Mesenchymal stem cell (in vitro differentiated cells and primary cell): Measurements from ENCODE around the gene CPLX3. TPM values are rescaled to one million over a fixed set of nuclear protein-coding genes. Genes with fewer than 3 reads are reported as not detected.
A peak's percentile ranks its signal among the peaks of the same experiment; 100 is the strongest.

ENCODE experiments used
- DNase-seq: peaks from one replicate; pipeline ENCODE4 v3.0.0-alpha.2; 2013
- H2AFZ ChIP-seq: one replicate; pipeline ENCODE4 v1.6.1; 2013; ENCODE audit warnings: low read depth, mild to moderate bottlenecking, control low read depth, inconsistent platforms, low read length, moderate library complexity
- H2AK5ac ChIP-seq: 2 replicates; pipeline ENCODE4 v1.6.1; 2013; ENCODE audit warnings: low read length, moderate library complexity, mild to moderate bottlenecking, inconsistent platforms; ENCODE audit not compliant: severe bottlenecking
- H2BK120ac ChIP-seq: one replicate; pipeline ENCODE4 v1.6.1; 2013; ENCODE audit warnings: low read depth, mild to moderate bottlenecking, inconsistent platforms, low read length, moderate library complexity
- H2BK12ac ChIP-seq, 2 experiments: one replicate each; pipeline ENCODE4 v1.6.1; 2013; ENCODE audit warnings: inconsistent platforms in 2 of 2, low read length in 2 of 2, mild to moderate bottlenecking in 2 of 2, moderate library complexity in 2 of 2, control low read depth in 1 of 2
- H2BK15ac ChIP-seq: one replicate; pipeline ENCODE4 v1.6.1; 2013; ENCODE audit warnings: mild to moderate bottlenecking, low read depth, inconsistent platforms; ENCODE audit not compliant: poor library complexity, severe bottlenecking
- H2BK5ac ChIP-seq: 2 replicates; pipeline ENCODE4 v1.6.1; 2013; ENCODE audit warnings: low read depth, mild to moderate bottlenecking, low read length, control low read depth, inconsistent platforms; ENCODE audit not compliant: poor library complexity, severe bottlenecking
- H3K14ac ChIP-seq, 2 experiments: one replicate each; pipeline ENCODE4 v1.6.1; 2013; ENCODE audit warnings: inconsistent platforms in 2 of 2, low read length in 2 of 2, control low read depth in 1 of 2, mild to moderate bottlenecking in 1 of 2, moderate library complexity in 1 of 2
- H3K18ac ChIP-seq, 2 experiments: one replicate each; pipeline ENCODE4 v1.6.1; 2013; ENCODE audit warnings: inconsistent platforms in 2 of 2, low read length in 2 of 2, control low read depth in 1 of 2, low read depth in 1 of 2, mild to moderate bottlenecking in 1 of 2
- H3K23ac ChIP-seq, 2 experiments: one replicate each; pipeline ENCODE4 v1.6.1; 2013; ENCODE audit warnings: inconsistent platforms in 2 of 2, low read length in 2 of 2, mild to moderate bottlenecking in 2 of 2, moderate library complexity in 2 of 2, control low read depth in 1 of 2
- H3K27ac ChIP-seq: 2 replicates; pipeline ENCODE4 v1.5.1; 2013; ENCODE audit warnings: mild to moderate bottlenecking, moderate library complexity, low read length, control low read depth, inconsistent platforms; ENCODE audit not compliant: poor library complexity, severe bottlenecking
- H3K27me3 ChIP-seq, 2 experiments: 2 replicates each; pipeline versions ENCODE4 v1.6.1 to v1.7.0; 2013; ENCODE audit warnings: low read length in 2 of 2, mild to moderate bottlenecking in 2 of 2, moderate library complexity in 2 of 2, control low read depth in 1 of 2, inconsistent platforms in 1 of 2; ENCODE audit not compliant: control insufficient read depth in 1 of 2, insufficient read depth in 1 of 2
- H3K36me3 ChIP-seq, 2 experiments: 2 replicates each; pipeline versions ENCODE4 v1.6.1 to v1.7.0; 2013; ENCODE audit warnings: low read length in 2 of 2, control low read depth in 1 of 2, inconsistent platforms in 1 of 2, low read depth in 1 of 2, mild to moderate bottlenecking in 1 of 2; ENCODE audit not compliant: insufficient read depth in 2 of 2, control insufficient read depth in 1 of 2
- H3K4ac ChIP-seq, 2 experiments: one replicate each; pipeline ENCODE4 v1.6.1; 2013; ENCODE audit warnings: inconsistent platforms in 2 of 2, low read length in 2 of 2, mild to moderate bottlenecking in 2 of 2, moderate library complexity in 2 of 2, control low read depth in 1 of 2, low read depth in 1 of 2
- H3K4me1 ChIP-seq: 2 replicates; pipeline ENCODE4 v1.6.1; 2013; ENCODE audit warnings: low read depth, low read length, control low read depth; ENCODE audit not compliant: control insufficient read depth, insufficient read depth
- H3K4me2 ChIP-seq: 2 replicates; pipeline ENCODE4 v1.6.1; 2013; ENCODE audit warnings: low read length, mild to moderate bottlenecking, inconsistent platforms; ENCODE audit not compliant: poor library complexity, severe bottlenecking
- H3K4me3 ChIP-seq, 2 experiments: 2 replicates each; pipeline versions ENCODE4 v1.5.1 to v1.7.0; 2013; ENCODE audit warnings: low read length in 2 of 2, mild to moderate bottlenecking in 2 of 2, control low read depth in 1 of 2, low read depth in 1 of 2; ENCODE audit not compliant: insufficient read depth in 1 of 2
- H3K79me1 ChIP-seq: replicated peaks from 2 replicates; pipeline ENCODE4 v1.6.1; 2013; ENCODE audit warnings: mild to moderate bottlenecking, control low read depth, low read length, inconsistent platforms; ENCODE audit not compliant: poor library complexity, severe bottlenecking
- H3K9ac ChIP-seq: 2 replicates; pipeline ENCODE4 v1.7.0; 2013; ENCODE audit warnings: mild to moderate bottlenecking, low read length, moderate library complexity
- H3K9me3 ChIP-seq: 2 replicates; pipeline ENCODE4 v1.7.0; 2013; ENCODE audit warnings: mild to moderate bottlenecking, low read length; ENCODE audit not compliant: control insufficient read depth
- H4K8ac ChIP-seq: one replicate; pipeline ENCODE4 v1.6.1; 2013; ENCODE audit warnings: inconsistent platforms, mild to moderate bottlenecking, low read length, moderate library complexity
- H4K91ac ChIP-seq: one replicate; pipeline ENCODE4 v1.6.1; 2013; ENCODE audit warnings: mild to moderate bottlenecking, low read length, inconsistent platforms
- WGBS: methylation state at CpG from one replicate; pipeline ENCODE4 v1.1.7; 2013; ENCODE audit warnings: mixed read lengths; 5-methylcytosine and 5-hydroxymethylcytosine counted together
- polyA plus RNA-seq, 2 experiments: library from polyadenylated mRNA; stranded (reverse); fragments of 200-250 nt; gene quantifications; one replicate each; pipeline ENCODE4 v1.2.3, GENCODE V29; 2013

Gene CPLX3
- polyA plus RNA-seq (2013, experiment 1 of 2) = not detected
- polyA plus RNA-seq (2013, experiment 2 of 2) = not detected

DNA sequence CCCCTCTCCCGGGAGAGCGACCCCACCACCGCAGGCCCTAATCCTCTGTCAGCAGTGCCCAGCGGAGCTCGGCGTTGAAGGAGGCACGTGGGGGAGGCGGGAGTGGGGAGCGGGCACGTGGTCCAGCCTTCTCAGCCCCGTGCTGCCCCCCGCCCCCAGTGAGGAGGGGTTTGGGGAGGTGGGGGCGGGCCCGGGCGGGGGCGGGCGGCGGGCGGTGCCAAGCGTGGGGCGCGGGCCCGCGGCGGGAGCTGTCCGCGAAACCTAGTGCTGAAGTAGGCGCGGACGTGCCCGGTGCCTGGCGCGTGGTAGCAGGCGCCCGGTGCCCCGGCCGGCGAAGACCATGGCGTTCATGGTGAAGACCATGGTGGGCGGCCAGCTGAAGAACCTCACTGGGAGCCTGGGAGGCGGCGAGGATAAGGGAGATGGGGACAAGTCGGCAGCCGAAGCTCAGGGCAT is at the start of gene CPLX3:
CPLX3 (plus strand) TSS at position 264 of the 456 bp plus-strand sequence; CDS start at position 341, 77 bp downstream.
- Histone ChIP-seq H3K79me1 (no peaks in the 10 kb centered on the region), H3K36me3 (no peaks in the 10 kb centered on the region), H2BK15ac (no peak within 1 kb of the TSS), H3K4me2 (no peak within 1 kb of the TSS), H2BK120ac (no peak within 1 kb of the TSS), H3K14ac (no peak within 1 kb of the TSS), H3K9ac (no peak within 1 kb of the TSS), H3K23ac (no peak within 1 kb of the TSS), H2AFZ (no peak within 1 kb of the TSS), H3K27ac (no peak within 1 kb of the TSS), H2AK5ac (no peak within 1 kb of the TSS), H4K91ac (no peak within 1 kb of the TSS), H3K4me3 (no peak within 1 kb of the TSS), H2BK12ac (no peak within 1 kb of the TSS), H2BK5ac (no peak within 1 kb of the TSS), H3K18ac (no peak within 1 kb of the TSS), H3K4ac (no peak within 1 kb of the TSS), H3K27me3 (peaks cover 59 to 75% of the 10 kb centered on the region in 2 experiments), H4K8ac (no peak within 1 kb of the TSS), H3K9me3 (no peaks in the 10 kb centered on the region), H3K4me1 (peaks cover 9% of the 10 kb centered on the region)
- peak; percentile 21 for DNase-seq
- WGBS = 3% methylated on average over 23 of the region's 44 CpGs

DNA sequence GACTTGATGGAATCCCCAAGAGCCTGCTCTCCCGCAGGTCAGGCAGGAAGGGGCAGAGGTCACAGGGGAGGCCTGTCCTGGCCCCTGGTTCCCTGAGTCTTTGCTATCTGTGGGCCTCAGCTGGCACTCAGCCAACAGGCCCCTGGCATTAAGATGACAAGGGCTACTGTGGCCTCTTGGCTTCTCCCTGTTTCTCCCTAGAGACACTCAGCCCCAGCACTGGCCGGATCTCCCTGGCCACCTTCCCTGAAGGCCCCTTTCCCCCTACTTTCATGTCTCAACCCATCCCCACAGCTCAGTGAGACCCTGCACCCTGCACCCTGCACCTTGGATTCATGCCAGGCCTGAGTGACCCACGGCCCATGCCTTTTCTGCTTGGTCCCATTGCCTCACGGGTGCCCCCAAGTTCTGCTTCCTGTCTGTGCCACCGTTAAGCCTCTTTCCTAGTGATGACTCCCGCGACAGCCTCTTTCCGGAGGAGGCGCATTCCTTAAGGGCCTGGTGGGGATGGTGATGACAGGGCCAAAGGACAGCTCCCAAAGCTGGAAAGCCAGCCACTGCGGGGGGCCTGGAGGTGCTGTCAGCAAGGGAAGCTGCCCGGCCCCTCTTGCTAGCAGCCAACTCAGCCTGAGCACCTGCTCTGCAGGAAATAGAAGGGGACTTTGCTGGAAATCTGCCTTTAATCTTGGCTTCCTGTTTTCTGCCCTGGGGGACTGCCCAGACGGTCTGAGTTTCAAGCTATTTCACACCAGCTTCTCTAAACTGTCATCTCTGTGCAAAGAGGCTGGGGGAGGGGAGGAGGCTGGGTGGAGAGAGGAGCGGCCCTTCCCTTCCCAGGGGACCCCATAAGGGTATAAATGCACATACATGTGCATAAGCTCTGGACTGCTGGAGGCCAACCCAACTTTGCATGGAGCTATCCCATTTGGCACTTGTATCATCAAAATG is 49.3 kb upstream of the CPLX3 start:
- Histone ChIP-seq H3K4ac (no peak overlapping the region), H2BK120ac (no peak overlapping the region), H3K79me1 (peaks cover 2% of the 10 kb centered on the region), H3K4me1 (peaks cover 30% of the 10 kb centered on the region), H3K4me2 (no peak overlapping the region), H3K9me3 (no peaks in the 10 kb centered on the region), H4K8ac (peak overlapping the region; percentile 40), H3K4me3 (no peak overlapping the region), H2BK5ac (no peak overlapping the region), H3K9ac (no peak overlapping the region), H3K36me3 (no peaks in the 10 kb centered on the region), H2BK12ac (peak overlapping the region in 1 of 2 experiments; percentile 15), H3K18ac (peak overlapping the region; percentile 15 to 86), H3K27ac (no peak overlapping the region), H2BK15ac (no peak overlapping the region), H3K27me3 (no peaks in the 10 kb centered on the region), H4K91ac (no peak overlapping the region), H3K14ac (no peak overlapping the region), H3K23ac (no peak overlapping the region), H2AK5ac (no peak overlapping the region), H2AFZ (peak overlapping the region; percentile 18)
- WGBS = 16% methylated on average over 11 of the region's 13 CpGs
- peak; percentile 41 for DNase-seq

DNA sequence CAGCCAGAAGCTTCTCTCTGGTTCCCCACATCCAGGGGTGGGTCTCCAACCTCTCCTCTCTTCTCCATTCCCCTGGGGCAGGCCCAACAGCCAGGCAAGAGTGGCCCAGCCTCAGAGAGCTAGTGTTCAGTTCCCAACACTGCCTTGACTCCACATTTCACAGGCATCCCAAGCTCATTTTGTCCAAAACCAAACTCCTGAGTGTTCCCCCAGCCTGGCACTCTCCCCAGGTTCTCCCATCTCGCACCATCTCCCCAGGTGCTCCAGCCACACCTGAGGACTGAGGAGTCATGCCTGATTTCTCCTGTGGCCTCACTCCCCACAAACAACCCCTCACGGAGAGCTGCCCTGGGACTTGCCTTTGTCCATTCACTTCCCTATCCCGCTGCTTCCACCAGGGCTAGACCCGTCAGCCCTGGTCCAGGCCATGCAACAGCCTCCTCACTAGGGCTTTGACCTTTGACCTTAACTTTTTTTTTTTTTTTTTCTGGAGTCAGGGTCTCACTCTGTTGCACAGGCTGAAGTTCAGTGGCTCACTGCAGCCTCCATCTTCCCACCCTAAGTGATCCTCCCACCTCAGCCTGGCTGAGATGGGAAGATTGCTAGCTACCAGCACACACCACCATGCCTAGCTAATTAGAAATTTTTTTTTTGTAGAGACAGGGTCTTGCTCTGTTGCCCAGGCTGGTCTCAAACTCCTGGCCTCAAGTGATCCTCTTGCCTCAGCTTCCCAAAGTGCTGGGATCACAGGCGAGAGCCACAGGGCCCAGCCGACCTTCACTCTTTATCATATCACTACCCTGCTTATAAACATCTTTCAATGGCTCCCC is 48.4 kb upstream of the CPLX3 start:
- no peak overlapping the region for H3K4me2 ChIP-seq
- H3K79me1 ChIP-seq = peaks cover 2% of the 10 kb centered on the region
- H3K4ac ChIP-seq = no peak overlapping the region
- H3K18ac ChIP-seq = peak overlapping the region in 1 of 2 experiments; percentile 15
- no peaks in the 10 kb centered on the region for H3K9me3 ChIP-seq
- H2AK5ac ChIP-seq = no peak overlapping the region
- no peaks in the 10 kb centered on the region for H3K27me3 ChIP-seq
- H2BK120ac ChIP-seq = no peak overlapping the region
- peak overlapping the region; percentile 62 for H2BK15ac ChIP-seq
- H3K23ac ChIP-seq = no peak overlapping the region
- no peak overlapping the region for H3K27ac ChIP-seq
- WGBS = 84% methylated on average over 6 of the region's 6 CpGs
- H2BK5ac ChIP-seq = no peak overlapping the region
- H2AFZ ChIP-seq = no peak overlapping the region
- DNase-seq = no peak
- H3K4me1 ChIP-seq = peaks cover 35% of the 10 kb centered on the region
- H3K14ac ChIP-seq = no peak overlapping the region
- no peak overlapping the region for H3K4me3 ChIP-seq
- no peak overlapping the region for H3K9ac ChIP-seq
- H2BK12ac ChIP-seq = peak overlapping the region; percentile 15 to 32
- peak overlapping the region; percentile 46 for H4K91ac ChIP-seq
- H4K8ac ChIP-seq = peak overlapping the region; percentile 53
- H3K36me3 ChIP-seq = no peaks in the 10 kb centered on the region

DNA sequence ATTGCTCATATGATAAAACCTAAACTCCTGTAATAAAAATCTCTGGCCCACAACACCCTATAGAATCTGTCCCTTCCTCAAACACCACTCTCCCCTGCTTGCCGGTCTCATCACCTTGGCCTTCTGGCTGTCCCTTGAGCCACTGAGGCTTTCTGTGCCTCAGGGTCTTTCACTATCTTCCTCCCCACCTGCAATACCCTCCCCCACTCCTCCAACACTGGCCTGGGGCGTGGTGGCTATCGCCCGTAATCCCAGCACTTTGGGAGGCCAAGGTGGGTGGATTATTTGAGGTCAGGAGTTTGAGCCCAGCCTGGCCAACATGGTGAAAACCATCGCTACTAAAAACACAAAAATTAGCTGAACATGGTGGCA is 47.8 kb upstream of the CPLX3 start:
- H3K4me2 ChIP-seq = no peak overlapping the region
- H3K4ac ChIP-seq = no peak overlapping the region
- no peak overlapping the region for H2BK12ac ChIP-seq
- no peak overlapping the region for H4K91ac ChIP-seq
- H3K27ac ChIP-seq = no peak overlapping the region
- no peak overlapping the region for H2AFZ ChIP-seq
- no peaks in the 10 kb centered on the region for H3K27me3 ChIP-seq
- no peaks in the 10 kb centered on the region for H3K9me3 ChIP-seq
- H3K18ac ChIP-seq = peak overlapping the region; percentile 4
- peaks cover 39% of the 10 kb centered on the region for H3K4me1 ChIP-seq
- H4K8ac ChIP-seq = no peak overlapping the region
- H3K9ac ChIP-seq = no peak overlapping the region
- H2BK5ac ChIP-seq = no peak overlapping the region
- H3K14ac ChIP-seq = no peak overlapping the region
- H3K23ac ChIP-seq = no peak overlapping the region
- H3K36me3 ChIP-seq = no peaks in the 10 kb centered on the region
- no peak overlapping the region for H2AK5ac ChIP-seq
- no peak overlapping the region for H3K4me3 ChIP-seq
- 86% methylated on average over 4 of the region's 5 CpGs for WGBS
- no peak for DNase-seq
- no peak overlapping the region for H2BK15ac ChIP-seq
- H2BK120ac ChIP-seq = no peak overlapping the region
- peaks cover 2% of the 10 kb centered on the region for H3K79me1 ChIP-seq
